ENCODE measurements around the gene FGF19. TPM values are rescaled to one million over a fixed set of nuclear protein-coding genes. Genes with fewer than 3 reads are reported as not detected.

Gene FGF19
- total RNA-seq, 1 experiment from 2014 or later: 7.4 TPM

- no peak overlapping the region for H3K27ac ChIP-seq (ENCODE audit: insufficient read length, low read depth, low read length)
- H3K56ac ChIP-seq (ENCODE audit: insufficient read length, low read depth, low read length): no peak overlapping the region
- no peak overlapping the region for H4K91ac ChIP-seq (ENCODE audit: insufficient read length, low read depth, low read length)
- H4K20me1 ChIP-seq (ENCODE audit: control insufficient read depth, insufficient read depth, insufficient read length): no peaks in the 10 kb centered on the region
- peaks cover 40 to 44% of the 10 kb centered on the region in 2 experiments for H3K4me1 Mint-ChIP-seq
- no peak overlapping the region for H3K4me2 ChIP-seq (ENCODE audit: insufficient read depth, insufficient read length, low read length)
- no peak for DNase-seq
- no peak overlapping the region for H2BK120ac ChIP-seq (ENCODE audit: low read depth, low read length, poor library complexity, severe bottlenecking)
- H3K27me3 Mint-ChIP-seq (ENCODE audit: low read depth): no peaks in the 10 kb centered on the region
- H3K9ac ChIP-seq (ENCODE audit: extremely low read depth, insufficient read length, low read length): no peak overlapping the region
- H2AK5ac ChIP-seq (ENCODE audit: insufficient read length, low read length): no peak overlapping the region
- no peak overlapping the region for H3T11ph ChIP-seq (ENCODE audit: low read length)
- no peak overlapping the region for H4K8ac ChIP-seq (replicated peaks; ENCODE audit: insufficient read length, low read depth, low read length)
- H3K9me3 Mint-ChIP-seq: no peaks in the 10 kb centered on the region
- H3K79me1 ChIP-seq (ENCODE audit: insufficient read depth, low read depth, low read length, poor library complexity, severe bottlenecking): no peaks in the 10 kb centered on the region
- H3K27me3 ChIP-seq (ENCODE audit: insufficient read depth, low read length): no peaks in the 10 kb centered on the region
- no peak overlapping the region for H4K5ac ChIP-seq (ENCODE audit: insufficient read length, low read depth, low read length)
- no peak overlapping the region for H2BK12ac ChIP-seq (ENCODE audit: insufficient read length, low read depth, low read length)
- H3K9me3 ChIP-seq (ENCODE audit: control insufficient read depth, low read depth, low read length): no peaks in the 10 kb centered on the region
- H3K79me2 ChIP-seq (ENCODE audit: insufficient read depth, low read length): no peaks in the 10 kb centered on the region
- no peak overlapping the region for H2BK15ac ChIP-seq (ENCODE audit: low read depth, low read length)
- WGBS (ENCODE audit: extremely low coverage, insufficient read length, low lambda C conversion rate): no CpG with 5 or more reads among the region's 4 CpGs
- no peak overlapping the region for H2BK20ac ChIP-seq (ENCODE audit: low read depth, low read length, poor library complexity, severe bottlenecking)
- no peak overlapping the region for H2AFZ ChIP-seq (ENCODE audit: low read length)
- no peak for TF ChIP-seq CTCF (conservative IDR thresholded peaks at IDR 0.05)
- no peaks in the 10 kb centered on the region for H3K4me1 ChIP-seq (ENCODE audit: insufficient read depth, low read length)
- no peak overlapping the region for H3K4ac ChIP-seq (ENCODE audit: low read depth, low read length)
- no peak overlapping the region for H3K14ac ChIP-seq (ENCODE audit: insufficient read depth, low read length)
- no peak overlapping the region for H3K23ac ChIP-seq (ENCODE audit: insufficient read length, low read depth, low read length)
- no peak overlapping the region for H3K18ac ChIP-seq (ENCODE audit: insufficient read length, low read depth, low read length)
- H3K27ac Mint-ChIP-seq: peak overlapping the region in 1 of 3 experiments; percentile 66; a peak in 1 of 7 replicates
- H3K23me2 ChIP-seq (ENCODE audit: insufficient read length, low read depth, low read length, poor library complexity, severe bottlenecking): no peaks in the 10 kb centered on the region
- no peak overlapping the region for H2BK5ac ChIP-seq (ENCODE audit: insufficient read length, low read length)
- peaks cover 10 to 17% (median 16%) of the 10 kb centered on the region in 3 experiments; a peak in 6 of 7 replicates for H3K36me3 Mint-ChIP-seq (ENCODE audit: insufficient read depth in 1 of 3, low read depth in 3 of 3)
- H3K4me3 Mint-ChIP-seq: no peak overlapping the region
Measured at GRCh38 chr11:69660001-69660500, 43.8 kb downstream of the FGF19 start.
